ENCODE results near the gene TTC39C.
"Not testable (repeated sequence)": the region's sequence is repeated elsewhere in the genome, so short reads cannot be mapped to it uniquely, and the experiment has no call there.

TTC39C gene

DNA sequence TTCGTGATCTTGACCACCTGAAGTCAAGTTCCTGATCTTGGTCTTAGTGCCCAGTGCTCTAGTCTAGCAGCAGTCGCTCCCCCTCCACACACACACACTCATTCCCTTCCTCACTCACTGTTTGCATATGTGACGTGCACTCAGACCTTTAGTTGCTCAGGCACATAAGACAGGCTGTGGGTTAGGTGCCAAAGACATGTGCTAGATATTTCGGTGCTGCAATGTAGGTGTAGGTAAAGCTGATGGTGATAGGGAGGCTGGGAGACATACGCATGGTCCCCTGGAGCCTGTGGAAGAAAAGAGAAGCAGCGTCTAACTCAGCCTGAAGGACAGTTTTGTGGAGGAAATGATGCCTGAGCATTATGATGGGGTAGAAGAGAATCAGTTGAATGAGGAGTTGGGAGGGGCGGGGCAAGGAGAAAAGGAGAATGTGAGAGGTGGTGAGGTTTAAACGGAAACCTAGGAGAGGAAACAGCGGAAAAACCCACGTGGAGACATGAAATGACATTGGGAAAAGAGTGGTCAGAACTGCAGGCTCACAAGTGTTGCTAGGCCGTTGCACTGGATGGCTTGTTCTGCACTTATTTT lies 3.8 kb downstream of the TTC39C start:
- peak; percentile 12 to 31 for ATAC-seq

DNA sequence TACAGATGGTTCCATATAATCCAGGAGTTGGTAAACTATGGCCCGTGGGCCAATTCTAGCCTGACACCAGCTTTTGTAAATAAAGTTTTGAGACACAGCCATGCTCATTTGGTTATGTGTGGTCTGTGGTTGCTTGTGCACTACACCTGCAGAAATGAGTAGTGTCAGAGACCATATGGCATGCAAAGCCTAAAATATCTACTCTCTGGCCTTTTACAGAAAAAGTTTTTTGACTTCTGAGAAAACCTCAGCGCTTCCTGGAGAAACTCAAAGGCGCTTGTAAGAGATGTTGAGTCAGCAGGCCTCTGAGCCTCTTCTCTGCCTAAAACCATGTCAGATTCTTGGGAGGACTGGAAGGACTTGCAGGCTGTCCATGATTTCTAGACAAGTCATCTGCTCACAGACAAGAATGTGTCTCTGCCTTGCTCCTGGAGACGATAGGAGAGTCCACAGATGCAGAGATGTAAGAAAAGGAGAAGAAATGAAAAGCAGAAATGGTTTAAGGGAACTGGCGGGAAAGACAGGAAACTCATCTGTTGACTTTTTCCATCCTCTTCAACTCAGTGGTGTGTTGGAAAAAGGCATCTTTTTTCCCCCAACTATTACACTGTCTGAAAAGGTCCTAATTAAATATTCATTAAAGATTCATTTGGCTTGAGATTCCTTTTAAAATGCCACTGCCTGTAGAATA lies 5.2 kb downstream of the TTC39C start:
- peak; percentile 84 to 85 for ATAC-seq

DNA sequence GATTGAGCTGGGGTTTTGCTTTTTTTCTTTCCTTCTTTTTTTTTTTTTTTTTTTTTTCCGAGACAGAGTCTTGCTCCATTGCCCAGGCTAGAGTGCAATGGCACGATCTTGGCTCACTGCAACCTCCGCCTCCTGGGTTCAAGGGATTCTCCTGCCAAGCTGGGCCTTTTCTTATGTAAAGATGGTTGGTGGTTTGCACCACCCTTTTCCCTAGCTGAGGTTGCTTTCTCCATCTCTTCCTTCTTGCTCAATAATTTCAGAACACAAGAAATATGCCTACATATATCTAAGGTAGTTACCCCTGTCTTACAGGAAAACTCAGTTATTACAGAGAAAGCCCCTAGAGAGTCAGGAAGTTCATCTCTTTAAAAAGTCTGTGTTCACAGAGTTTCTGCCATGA lies 7.0 kb downstream of the TTC39C start:
- no peak for ATAC-seq

DNA sequence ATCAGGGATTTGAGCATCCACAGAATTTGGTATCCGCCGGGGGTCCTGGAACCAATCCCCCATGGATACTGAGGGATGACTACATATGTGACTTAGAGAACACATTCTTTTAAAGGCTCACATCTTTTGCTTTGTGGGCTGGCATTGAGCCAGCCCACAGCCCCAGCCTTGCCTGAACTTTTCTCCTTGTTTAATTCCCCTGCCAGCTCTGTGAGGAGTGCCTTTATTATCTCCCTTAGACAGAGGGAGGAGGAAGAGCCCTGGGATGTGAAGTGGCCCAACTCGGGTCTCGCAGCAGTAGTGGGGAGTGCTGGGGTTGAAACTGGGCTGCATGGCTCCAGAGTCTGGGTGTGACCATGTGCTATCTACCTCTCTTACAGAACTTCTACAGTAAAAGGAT lies 7.6 kb downstream of the TTC39C start:
- no peak for ATAC-seq

DNA sequence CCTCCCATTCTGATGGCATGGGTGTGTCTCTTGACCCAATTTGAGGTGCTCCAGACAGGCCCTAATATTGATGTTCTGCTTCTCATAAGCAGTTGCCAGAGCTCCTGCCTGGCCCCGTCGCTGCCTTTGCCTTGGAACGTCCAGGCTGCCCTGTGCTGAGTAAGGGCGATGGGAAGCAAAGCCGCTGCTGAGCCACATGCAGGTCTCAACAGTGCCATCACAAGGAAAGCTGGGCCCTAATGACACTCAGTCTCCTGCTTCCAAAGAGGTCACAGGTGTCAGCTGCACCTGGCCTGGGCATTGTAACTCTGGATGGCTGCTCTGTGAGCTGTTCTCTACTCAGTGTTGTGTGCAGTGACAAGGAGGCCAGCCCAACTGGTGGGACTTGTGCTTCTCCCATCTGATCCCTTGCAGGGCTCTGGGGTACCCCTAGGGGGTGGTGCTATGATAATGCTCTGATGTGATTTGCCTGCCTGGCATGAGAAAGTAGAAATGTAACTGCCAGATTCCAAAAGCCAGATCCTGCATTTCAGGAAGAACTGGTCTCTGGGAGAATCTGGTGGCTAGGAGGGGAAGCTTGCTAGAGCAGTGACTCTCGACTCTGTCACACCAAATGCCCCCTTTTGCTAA lies 8.7 kb downstream of the TTC39C start:
- no peak for ATAC-seq

DNA sequence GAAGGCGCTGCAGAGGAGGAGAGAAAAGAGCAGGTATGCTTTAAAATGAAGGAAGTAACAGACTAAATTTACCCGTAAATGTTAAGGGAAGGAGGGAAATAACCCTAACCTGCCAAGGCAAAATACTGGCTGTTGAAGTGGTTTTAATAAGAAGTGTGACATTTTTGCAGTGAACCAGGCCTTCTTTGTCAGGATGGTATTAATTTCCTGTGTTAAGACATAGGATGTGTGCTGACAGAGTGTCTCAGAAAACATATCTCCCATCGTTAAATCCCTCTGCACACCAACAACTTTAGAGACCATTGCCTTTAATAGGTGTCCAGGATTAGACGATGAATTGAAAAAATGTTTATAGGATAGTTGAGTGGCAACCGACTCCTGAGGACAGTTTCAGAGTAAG lies 9.9 kb downstream of the TTC39C start:
- no peak for ATAC-seq

DNA sequence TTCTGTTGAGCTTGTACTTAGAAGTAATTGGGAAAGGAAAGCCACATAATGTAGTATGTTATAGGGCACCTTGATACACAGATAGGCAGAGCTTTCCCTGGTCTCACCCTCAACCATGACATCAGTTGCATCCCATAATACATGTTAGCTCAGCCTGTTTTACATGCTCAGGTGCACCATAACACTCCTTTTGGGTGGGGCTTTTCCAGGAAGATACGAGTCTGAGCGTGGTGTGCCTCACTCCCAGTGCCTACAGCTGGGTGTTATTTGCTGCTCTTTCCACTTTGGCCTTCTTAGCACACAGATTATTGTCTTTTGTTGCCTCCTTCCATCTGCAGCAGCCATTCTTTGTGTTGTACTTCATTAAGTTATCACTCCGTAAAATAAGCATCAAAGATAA lies 11.9 kb downstream of the TTC39C start:
- ATAC-seq: no peak

DNA sequence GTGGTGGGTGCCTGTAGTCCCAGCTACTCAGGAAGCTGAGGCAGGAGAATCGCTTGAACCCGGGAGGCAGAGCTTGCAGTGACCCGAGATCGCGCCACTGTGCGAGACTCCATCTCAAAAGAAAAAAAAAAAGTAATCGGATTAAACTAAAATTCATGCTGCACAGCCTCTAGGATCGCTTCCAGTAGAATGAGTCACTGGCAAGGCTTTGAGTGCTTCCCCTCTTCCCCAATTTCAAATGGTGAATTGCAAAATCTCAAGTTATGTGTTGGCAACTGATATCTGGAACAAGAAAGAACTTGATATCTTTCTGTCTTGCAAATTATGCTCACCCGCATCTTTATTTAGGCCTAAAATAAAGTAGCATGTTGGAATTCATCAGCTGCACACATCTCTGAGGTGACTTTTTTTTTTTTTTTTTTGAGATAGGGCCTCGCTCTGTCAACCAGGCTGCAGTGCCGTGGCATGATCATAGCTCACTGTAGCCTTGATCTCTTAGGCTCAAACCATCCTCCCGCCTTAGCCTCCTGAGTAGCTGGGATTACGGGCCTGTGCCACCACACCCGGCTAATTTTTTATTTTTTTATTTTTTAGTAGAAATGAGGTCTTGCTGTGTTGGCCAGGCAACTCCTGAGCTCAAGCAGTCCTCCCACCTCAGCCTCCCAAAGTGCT lies 12.7 kb downstream of the TTC39C start:
- no peak for ATAC-seq

DNA sequence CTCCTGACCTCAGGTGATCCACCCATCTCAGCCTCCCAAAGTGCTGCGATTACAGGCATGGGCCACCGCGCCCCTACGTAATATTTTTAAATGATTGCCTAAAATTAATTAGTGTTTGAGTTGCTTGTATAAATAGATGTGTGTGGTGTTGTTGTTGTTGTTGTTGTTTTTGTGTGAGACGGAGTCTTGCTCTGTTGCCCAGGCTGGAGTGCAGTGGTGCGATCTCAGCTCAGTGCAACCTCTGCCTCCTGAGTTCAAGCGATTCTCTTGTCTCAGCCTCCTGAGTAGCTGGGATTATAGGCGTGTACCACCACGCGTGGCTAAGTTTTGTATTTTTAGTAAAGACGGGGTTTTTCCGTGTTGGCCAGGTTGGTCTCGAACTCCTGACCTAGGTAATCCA lies 14.4 kb downstream of the TTC39C start:
- ATAC-seq: not testable (repeated sequence)

DNA sequence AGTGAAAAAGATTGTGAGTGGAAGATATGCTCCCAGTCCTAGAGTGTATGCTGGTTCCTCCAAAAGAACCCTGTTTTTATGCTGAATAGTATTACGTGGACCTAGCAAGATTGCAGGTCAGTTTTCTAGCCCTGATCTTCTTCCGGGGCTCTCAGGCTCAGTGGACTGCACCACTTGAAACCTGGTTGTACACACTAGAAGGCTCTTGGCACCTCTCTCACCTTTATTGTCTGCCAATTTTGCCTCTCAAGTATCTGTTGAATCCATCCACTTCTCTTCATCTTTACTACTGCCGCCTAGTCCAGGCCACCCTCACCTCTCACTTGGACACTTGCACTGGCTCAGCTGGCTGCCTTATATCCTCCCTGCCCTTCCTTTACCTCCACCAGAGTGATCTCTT lies 16.8 kb downstream of the TTC39C start:
- ATAC-seq: no peak

DNA sequence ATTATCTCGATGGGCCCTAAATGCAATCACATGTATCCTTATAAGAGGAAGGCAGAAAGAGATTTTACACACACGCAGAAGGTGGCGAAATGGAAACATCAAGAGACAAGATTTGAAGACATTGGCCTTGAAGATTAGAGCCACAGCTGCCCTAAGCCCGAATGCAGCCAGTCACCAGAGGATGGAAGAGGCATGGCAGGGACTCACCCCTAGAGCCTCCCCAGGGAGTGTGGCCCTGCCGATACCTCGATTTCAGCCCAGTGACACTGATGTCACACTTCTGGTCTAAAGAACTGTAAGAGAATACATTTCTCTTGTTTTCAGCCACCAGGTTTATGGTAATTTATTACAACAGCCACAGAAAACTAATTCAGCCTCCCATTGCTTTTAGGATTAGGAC lies 17.4 kb downstream of the TTC39C start:
- ATAC-seq: no peak

DNA sequence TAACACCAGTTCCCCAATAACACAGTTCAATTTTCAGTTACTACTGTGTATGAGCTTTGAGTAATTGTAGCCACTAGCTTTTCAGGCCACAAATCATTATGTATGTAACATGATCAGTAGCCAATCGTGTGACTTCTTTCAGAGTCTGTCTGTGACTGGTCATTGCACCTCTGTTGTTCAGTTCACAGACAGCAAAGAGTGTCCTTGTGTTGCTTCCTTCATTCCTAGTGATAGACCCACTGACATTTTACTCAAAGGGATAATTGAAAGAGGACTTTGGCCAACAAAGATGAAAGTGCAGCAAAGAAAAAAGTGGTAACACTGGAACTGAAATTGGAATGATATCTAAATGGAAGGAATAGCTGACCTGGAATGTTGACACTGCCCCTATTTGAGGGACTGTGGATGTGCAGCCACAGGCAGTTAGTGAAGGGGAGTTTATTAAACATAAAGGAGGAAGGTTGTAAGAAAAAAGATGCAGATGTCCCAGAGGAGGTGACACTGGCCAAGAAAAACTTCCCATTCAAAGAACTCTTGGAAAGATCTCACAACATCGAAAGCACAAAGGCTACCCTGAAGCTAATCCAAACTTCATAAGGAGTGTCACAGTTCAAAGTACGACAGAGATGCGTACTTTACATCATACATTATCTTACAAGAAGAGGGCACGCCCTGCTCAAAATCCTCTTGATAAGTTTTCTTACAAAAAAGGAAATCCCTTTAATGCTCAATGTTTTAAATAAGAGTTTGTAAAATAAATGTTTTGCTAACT lies 19.3 kb downstream of the TTC39C start:
- ATAC-seq: peak; percentile 68 to 75

DNA sequence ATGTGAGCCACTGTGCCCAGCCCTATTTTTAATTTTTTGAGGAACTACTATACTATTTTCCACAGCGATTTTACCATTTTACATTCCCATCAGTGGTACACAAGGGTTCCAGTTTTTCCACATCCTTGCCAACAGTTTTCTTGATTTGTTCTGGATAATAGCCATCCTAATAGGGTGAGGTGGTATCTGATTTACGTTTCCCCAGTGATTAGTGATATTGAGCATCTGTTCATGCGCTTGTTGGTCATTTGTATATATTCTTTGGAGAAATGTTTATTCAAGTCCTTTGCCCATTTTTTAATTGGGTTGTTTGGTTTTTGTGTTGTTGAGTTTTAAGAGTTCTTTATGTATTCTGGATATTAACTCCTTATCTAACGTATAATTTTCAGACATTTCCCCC lies 20.8 kb downstream of the TTC39C start:
- no peak for ATAC-seq

DNA sequence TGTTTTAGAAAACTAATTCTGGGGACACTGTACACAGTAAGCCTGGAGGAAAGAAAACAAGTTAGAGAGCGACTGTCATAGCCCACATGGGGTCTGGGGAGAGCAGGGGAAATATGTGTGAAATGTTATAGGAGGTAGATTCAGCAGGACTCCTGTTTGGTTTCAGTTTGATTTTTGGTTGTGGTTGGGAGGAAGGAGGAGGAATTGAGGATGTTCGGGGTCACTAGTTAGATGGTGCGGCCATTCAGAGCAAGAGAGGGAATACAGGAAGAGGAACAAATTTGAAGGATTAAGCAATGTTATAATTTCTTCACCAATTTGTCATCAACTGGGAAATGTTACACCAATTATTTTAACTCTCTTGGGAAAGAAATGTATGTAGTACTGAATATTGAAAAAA lies 25.1 kb downstream of the TTC39C start:
- peak in 1 of 2 donors; percentile 38 for ATAC-seq

DNA sequence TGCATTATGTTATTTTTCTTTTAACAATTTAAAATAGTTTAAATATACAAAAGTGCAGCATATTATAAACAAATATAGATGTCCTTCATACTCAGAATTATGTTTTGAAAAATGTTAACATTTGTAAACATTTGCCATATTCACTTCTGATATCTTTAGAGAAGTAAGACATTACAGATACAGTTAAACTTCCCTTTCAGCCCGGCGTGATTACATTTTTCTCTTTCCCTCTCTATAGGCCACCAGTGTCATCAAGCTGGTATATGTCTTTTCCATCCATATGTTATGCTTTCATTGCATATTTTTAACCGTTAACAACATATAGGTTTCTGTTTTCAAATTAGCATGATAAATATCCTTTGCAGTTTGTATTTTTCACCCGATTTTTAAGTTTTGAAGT lies 27.1 kb downstream of the TTC39C start:
- ATAC-seq: no peak

DNA sequence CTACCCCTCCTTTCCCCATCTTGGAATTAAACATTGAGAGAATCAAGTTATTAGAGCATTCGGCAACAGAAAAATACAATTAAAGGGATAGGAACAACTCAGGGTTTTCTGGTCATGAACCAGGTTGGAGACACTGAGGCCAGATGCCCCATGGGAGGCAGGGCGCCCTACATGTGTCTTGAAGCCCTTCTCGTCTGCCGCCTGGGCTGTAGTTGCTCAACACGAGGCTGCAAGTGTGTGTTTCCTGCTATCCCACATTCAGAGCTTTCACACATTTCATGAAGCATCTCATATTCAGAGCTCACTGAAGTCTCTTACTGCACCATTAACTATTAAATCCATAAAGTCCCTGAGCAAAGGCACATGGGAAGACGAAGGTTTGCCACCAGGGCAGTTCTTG lies 28.8 kb downstream of the TTC39C start:
- no peak for ATAC-seq

DNA sequence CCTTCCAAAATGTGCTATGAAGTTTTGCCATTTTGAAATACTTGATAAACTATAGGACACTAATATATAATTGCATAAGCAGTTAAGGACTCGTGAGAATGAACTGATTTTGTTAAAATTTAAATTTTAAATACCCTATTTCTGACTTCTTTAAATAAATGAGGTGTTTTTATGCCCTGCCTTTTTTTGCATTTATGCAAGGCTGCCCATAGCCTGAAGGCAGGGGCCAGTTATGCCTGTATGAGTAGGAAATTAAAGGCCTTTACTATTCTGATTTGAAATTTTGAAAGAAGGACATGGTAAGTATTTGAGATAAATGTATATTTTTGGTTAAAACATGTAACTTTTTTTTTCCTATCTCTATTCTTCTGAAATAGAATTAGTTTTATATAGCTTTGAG lies 33.7 kb downstream of the TTC39C start:
- no peak for ATAC-seq

DNA sequence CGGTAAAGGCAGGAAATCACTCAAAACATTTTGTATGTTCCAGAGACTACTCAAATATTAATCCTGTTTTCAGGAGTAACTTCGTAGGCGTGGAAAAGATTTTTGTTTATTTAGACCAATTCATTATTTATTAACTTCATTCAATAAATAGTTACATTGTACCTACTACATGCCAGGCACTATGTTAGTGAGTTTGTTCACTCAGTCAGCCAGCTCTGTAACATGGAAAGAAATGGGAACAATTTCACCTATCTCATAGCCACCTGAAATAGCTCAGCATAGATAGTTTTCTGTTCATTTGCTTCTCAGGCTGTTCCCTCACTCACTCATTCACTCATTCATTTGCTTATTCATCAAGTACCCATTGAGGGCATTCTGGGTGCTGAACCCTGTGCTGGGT lies 34.6 kb downstream of the TTC39C start:
- no peak for ATAC-seq

DNA sequence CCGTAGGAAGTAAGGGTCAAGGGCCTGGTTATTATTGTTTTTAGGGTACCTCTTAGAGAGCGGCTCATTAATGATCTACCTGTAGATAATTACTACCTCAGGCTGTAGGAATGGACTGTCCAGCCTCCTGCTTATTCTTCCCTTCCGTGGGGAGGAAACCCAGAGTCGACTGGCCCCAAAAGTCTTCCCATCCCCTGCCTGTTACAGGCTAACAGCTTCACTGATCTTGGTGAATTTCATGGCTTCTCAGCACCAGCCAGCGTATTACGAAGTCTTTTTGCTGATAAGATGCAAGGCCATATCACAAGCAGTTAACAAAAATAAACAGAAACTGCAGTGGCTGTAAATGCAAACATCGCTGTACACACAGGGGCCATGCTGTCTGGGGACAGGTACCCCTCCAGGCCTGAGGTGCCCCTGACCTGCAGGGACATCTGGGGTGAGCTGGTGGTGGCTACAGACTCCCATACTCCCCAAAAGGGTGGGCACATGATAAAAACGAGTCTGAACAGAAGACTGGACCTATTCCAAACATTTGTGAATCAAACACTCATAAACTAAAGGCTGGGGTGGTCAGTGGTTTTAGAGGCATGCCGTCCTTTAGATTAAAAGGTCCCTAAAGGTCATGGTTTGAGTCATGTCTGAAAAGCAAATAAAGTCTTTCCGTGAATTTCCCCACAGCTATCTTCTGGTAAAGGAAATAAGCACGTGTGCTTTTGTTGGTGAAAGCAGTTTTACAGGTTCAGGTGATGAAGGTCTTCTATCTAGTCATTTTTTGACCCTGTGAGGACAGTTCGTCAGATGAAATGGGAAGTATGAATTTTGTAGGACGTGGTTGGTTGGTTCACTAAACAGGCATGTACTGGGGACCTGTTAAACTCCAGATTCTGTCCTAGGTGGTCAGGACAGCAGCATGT lies 36.7 kb downstream of the TTC39C start:
- ATAC-seq: peak; percentile 36

DNA sequence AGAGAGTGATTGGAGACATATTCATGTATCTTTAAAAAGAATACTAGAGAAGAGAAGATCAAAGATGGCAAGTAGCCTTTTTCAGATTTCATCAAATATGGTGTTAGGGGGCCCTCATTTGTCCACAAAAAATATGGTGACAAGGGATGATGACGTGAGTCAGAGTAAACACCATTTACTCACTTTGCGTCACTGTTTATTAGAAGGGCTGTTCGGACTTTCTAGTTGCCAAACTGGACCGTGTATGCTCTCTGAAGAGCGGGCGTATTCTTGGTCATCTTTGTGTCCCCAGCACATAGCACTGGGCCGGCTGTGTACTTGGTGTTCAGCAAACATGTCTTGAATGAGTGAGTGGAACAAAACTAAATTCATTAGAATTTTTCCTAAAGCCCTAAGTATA lies 37.5 kb downstream of the TTC39C start:
- ATAC-seq: no peak

DNA sequence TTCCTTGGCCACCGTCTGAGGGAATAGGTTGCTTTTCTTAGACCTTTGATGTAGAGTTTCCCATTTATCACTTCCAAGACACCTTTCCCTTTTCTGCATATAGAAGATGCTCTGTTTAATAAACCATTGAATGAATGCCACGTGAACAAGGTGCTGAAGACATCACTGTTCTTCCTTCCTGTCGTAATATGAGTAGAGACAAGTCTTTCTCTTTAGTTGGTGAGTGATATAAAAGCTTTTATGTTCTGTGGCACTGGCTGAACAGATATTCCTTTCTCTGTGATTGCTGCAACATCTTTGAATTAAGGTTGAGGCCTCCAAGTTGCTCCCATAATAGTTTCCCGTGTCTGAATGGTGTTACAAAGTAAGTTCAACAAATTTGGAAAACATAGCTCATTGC lies 38.7 kb downstream of the TTC39C start:
- ATAC-seq: no peak

DNA sequence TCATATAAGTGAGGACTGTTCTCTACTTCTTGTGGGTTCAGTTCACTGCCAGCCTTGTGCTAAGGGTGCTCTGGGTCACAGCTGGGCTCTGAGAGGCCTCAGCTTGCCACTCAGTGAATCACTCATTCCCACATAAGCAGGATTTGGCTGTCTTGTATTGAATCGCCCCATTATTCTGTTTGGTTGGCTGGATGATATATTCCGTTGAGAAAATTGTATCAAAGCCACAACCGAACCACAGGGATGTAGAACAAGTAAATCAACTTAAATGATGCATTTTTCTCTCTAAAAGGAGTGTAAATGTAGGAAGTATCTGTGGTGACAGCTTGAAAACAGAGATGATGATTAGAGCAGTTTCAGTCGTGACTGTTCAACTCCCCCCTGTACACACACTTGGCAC lies 39.6 kb downstream of the TTC39C start:
- peak; percentile 39 to 49 for ATAC-seq
